Measurements from ENCODE around the gene PET100. TPM values are rescaled to one million over a fixed set of nuclear protein-coding genes. Genes with fewer than 3 reads are reported as not detected.

The PET100 gene
- total and polyA plus RNA-seq, 7 donors: 49.6 to 112 (median 93.1) TPM

GRCh38 chr19:7646426-7646700 is 16.8 kb downstream of the PET100 start:
- ATAC-seq: no peak
- Histone ChIP-seq H3K27ac (no peak overlapping the region), H3K9me3 (no peaks in the 10 kb centered on the region), H3K4me3 (no peak overlapping the region), H3K4me1 (no peaks in the 10 kb centered on the region), H3K27me3 (ENCODE audit: insufficient read depth in 3 of 3, low read length in 2 of 3) (peaks cover 0 to 4% (median 0%) of the 10 kb centered on the region in 3 donors), H3K36me3 (ENCODE audit: insufficient read depth in 1 of 2, low read depth in 1 of 2) (no peaks in the 10 kb centered on the region)
- DNase-seq: no peak
- TF ChIP-seq CTCF (IDR thresholded peaks at IDR 0.05): no peak
- 66 to 83% (median 81%) methylated on average over 7 to 8 of the region's 8 CpGs for WGBS, 3 donors
- intact Hi-C loops (cut with DNase I): no loop called here

- intact Hi-C loops (cut with DNase I): no loop called here
- Histone ChIP-seq H3K9me3 (no peaks in the 10 kb centered on the region), H3K4me3 (no peak overlapping the region), H3K36me3 (ENCODE audit: insufficient read depth in 1 of 2, low read depth in 1 of 2) (no peaks in the 10 kb centered on the region), H3K4me1 (peaks cover under 1% of the 10 kb centered on the region), H3K27me3 (ENCODE audit: insufficient read depth in 3 of 3, low read length in 2 of 3) (peaks cover 0 to 4% (median 0%) of the 10 kb centered on the region in 3 donors), H3K27ac (no peak overlapping the region)
- ATAC-seq (no peak), DNase-seq (no peak)
- WGBS, 3 donors: 84 to 91% (median 91%) methylated on average over 25 to 26 of the region's 26 CpGs
- TF ChIP-seq CTCF (IDR thresholded peaks at IDR 0.05): no peak
Observed at GRCh38 chr19:7647156-7647555, 17.6 kb downstream of the PET100 start.

- H3K4me3 ChIP-seq: no peak overlapping the region
- ATAC-seq (no peak), DNase-seq (no peak)
- H3K9me3 ChIP-seq: no peaks in the 10 kb centered on the region
- H3K27me3 ChIP-seq (ENCODE audit: insufficient read depth in 3 of 3, low read length in 2 of 3): peaks cover 0 to 4% (median 0%) of the 10 kb centered on the region in 3 donors
- peaks cover 4% of the 10 kb centered on the region for H3K4me1 ChIP-seq
- no peak overlapping the region for H3K27ac ChIP-seq
- no peak for TF ChIP-seq CTCF (IDR thresholded peaks at IDR 0.05)
- H3K36me3 ChIP-seq (ENCODE audit: insufficient read depth in 1 of 2, low read depth in 1 of 2): no peaks in the 10 kb centered on the region
- intact Hi-C loops (cut with DNase I): no loop called here
- 79 to 85% (median 82%) methylated on average over 15 of the region's 15 CpGs for WGBS, 3 donors
Observed at GRCh38 chr19:7648265-7649014, 18.8 kb downstream of the PET100 start.

GRCh38 chr19:7650148-7650547 is 20.6 kb downstream of the PET100 start:
- ATAC-seq (no peak), DNase-seq (no peak)
- no peaks in the 10 kb centered on the region for H3K27me3 ChIP-seq (ENCODE audit: insufficient read depth in 3 of 3, low read length in 2 of 3)
- H3K36me3 ChIP-seq (ENCODE audit: insufficient read depth in 1 of 2, low read depth in 1 of 2): no peaks in the 10 kb centered on the region
- peaks cover 4% of the 10 kb centered on the region for H3K4me1 ChIP-seq
- WGBS, 3 donors: 38 to 50% (median 42%) methylated on average over 2 of the region's 2 CpGs
- intact Hi-C loops (cut with DNase I): loop anchor here (2.0 kb wide), 2 partner anchors 31 to 149 kb away; partner anchors contain the start of gene TRAPPC5 (in 1 of the 2)
- H3K4me3 ChIP-seq: no peak overlapping the region
- H3K27ac ChIP-seq: no peak overlapping the region
- TF ChIP-seq CTCF (IDR thresholded peaks at IDR 0.05): no peak
- no peaks in the 10 kb centered on the region for H3K9me3 ChIP-seq
